HUES48 (cell line): ENCODE data around the gene CDON.

Experiments used
- H3K27ac ChIP-seq: one replicate; pipeline ENCODE4 v1.7.0; 2013; ENCODE audit warnings: low read depth, low read length, inconsistent platforms
- H3K27me3 ChIP-seq: 2 replicates; pipeline ENCODE4 v1.6.1; 2013; ENCODE audit warnings: mild to moderate bottlenecking, low read length; ENCODE audit not compliant: control insufficient read depth, insufficient read depth
- H3K36me3 ChIP-seq: 2 replicates; pipeline ENCODE4 v1.6.1; 2013; ENCODE audit warnings: low read length; ENCODE audit not compliant: control insufficient read depth, insufficient read depth
- H3K4me1 ChIP-seq: 2 replicates; pipeline ENCODE4 v1.6.1; 2013; ENCODE audit warnings: mild to moderate bottlenecking, low read length; ENCODE audit not compliant: control insufficient read depth, insufficient read depth
- H3K4me3 ChIP-seq: 2 replicates; pipeline ENCODE4 v1.5.1; 2013; ENCODE audit warnings: mild to moderate bottlenecking, low read depth, low read length
- H3K9ac ChIP-seq: 2 replicates; pipeline ENCODE4 v1.6.1; 2013; ENCODE audit warnings: mild to moderate bottlenecking, low read depth, low read length, moderate library complexity
- H3K9me3 ChIP-seq: 2 replicates; pipeline ENCODE4 v1.6.1; 2013; ENCODE audit warnings: low read length; ENCODE audit not compliant: control insufficient read depth, insufficient read depth

CDON gene

DNA sequence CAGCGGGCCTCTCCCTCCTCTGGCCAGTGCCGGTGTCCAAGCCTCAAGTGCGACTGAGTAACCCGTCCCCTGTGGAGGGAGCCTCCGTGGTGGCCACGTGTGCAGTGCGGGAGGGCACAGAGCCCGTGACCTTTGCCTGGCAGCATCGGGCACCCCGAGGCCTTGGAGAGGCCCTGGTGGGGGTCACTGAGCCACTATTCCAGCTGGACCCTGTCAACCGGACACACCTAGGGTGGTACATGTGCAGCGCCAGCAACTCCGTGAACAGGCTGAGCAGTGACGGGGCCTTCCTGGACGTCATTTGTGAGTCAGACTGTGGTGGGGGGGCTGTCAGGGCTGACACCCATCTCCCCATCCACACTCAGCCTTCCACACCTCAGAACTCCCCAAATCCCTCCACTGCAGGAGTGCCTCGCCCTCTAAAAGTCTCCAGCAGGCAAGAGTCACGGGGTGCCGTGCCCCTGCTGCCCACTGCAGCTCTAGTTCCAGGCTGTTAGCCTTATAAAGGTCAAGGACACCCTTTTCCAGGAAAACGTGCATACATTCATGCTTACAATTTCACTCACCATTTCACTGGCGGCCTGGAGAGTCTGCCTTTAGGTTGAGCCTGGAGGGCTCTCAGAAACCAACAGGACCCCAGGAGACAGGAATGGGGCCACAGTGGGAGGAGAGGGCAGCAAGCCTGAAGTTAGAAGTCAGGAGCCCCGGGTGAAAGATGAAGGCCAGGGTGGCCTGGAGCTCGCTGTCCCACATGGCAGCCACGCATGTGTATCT, 114.2 kb downstream of the CDON start:
- H3K27me3 ChIP-seq = no peaks in the 10 kb centered on the region
- no peak overlapping the region for H3K9ac ChIP-seq
- no peaks in the 10 kb centered on the region for H3K9me3 ChIP-seq
- H3K27ac ChIP-seq = no peak overlapping the region
- no peak overlapping the region for H3K4me3 ChIP-seq
- no peaks in the 10 kb centered on the region for H3K4me1 ChIP-seq
- H3K36me3 ChIP-seq = no peaks in the 10 kb centered on the region

DNA sequence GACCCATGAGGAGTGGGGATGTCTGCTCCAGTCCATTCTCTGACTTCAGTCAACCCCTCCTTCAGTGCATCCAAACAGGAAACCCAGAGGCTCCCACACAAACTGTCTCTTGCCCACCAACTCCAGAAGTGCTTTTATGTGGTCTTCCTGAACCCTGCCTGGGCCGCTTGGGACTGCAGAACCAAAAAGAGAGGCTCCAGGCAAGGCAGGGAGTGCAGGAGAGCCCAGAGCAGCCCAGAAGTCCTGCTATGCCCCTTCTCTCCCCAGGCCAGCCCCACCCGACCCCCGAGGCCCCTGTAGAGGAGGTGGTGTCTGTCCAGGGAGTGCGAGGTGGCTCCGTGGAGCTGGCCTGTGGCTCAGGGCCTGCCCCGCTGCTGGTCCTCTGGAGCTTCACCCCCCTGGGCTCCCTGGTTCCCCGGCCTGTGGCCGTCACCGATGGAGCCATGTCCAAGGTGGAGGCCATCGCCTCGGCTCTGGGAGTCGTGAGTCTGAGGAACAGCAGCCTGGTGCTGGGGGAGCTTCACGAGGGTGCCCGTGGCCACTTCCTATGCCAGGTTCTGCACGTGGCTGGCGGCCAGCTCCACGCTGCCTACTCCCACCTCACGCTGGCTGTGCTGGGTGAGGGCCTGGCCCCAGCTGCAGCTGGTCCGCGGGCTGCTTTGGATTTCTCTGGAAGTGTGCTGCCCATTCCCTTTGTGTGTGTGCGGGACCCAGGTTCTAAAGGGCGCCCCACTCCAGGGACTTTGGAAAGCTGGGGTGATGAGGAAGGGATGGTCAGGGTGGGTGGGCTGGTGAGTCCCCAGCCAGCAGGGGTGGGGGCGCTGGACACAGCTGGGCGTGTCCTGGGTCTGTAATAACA, 115.0 kb downstream of the CDON start:
- Histone ChIP-seq H3K27me3 (no peaks in the 10 kb centered on the region), H3K4me3 (no peak overlapping the region), H3K9ac (no peak overlapping the region), H3K4me1 (no peaks in the 10 kb centered on the region), H3K36me3 (no peaks in the 10 kb centered on the region), H3K9me3 (no peaks in the 10 kb centered on the region), H3K27ac (no peak overlapping the region)

DNA sequence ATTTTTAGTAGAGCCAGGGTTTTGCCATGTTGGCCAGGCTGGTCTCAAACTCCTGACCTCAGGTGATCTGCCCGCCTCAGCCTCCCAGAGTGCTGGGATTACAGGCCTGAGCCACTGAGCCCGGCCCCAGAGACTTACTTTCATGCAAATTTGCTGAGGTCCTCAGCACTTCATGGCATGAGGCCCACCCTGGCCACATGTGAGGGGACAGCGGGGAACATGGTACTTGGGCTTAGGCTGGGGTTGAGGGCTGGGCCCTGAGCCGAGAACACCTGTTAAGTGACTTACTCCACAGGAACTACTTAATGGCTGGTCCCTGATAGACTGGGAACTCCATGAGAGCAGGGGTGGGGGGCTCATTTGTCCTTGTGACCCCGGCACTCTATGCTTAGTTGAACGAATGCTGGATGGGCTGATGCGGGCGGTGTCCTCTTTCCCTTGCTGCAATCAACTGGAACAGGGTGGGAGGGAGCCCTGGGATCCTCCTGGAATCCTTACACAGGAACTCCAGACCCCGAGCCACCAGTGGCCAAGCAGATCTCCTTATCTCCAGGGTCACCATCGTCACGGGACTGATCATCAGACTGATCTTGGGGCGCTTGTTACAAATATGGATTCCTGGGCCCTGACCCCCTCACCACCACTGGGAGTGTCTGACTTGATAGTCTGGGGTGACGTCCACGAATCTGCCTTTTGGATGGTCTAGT, 115.8 kb downstream of the CDON start:
- Histone ChIP-seq H3K9ac (no peak overlapping the region), H3K4me1 (peaks cover under 1% of the 10 kb centered on the region), H3K4me3 (no peak overlapping the region), H3K9me3 (no peaks in the 10 kb centered on the region), H3K27me3 (no peaks in the 10 kb centered on the region), H3K27ac (no peak overlapping the region), H3K36me3 (no peaks in the 10 kb centered on the region)

DNA sequence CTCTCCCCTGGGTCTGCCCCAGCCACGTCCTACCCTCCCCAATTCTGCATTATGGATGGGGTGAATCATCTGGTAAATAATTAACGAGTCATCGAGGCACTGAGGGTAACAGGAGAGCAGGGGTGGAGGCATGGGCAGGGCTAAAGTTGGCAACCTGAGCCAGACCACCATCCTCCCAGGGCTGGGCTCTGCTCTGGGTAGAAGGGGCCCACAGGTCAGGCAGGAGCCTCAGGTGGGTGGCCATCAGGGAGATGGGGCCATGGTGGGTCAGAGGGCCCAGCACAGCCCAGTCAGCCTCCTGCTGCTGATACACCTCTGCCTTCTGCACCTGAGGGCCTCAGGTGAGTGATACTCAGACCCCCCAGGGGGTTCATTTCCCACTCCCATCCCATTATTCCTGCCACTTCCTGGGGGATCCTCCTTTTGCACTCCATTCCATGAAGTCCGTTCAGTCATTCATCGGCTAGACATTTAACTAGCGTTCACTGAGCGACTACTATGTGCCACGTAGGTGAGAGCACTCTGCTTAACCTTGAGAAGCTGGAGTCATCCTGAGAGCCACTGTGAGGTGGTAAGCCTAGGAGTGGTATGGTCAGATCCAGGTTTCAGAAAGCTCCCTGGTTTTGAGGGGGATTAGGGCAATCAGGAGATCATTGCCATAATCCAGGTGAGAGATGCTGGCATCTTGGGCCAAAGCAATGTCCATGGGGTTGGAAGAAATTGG, 116.7 kb downstream of the CDON start, which contains the start of gene VSIG10L2:
Gene VSIG10L2 (plus strand): TSS at position 248 of the 724 bp plus-strand sequence. CDS start 12 bp downstream, at position 260.
- H3K4me1 ChIP-seq = peaks cover 10% of the 10 kb centered on the region
- no peaks in the 10 kb centered on the region for H3K9me3 ChIP-seq
- no peak within 1 kb of the TSS for H3K9ac ChIP-seq
- no peak within 1 kb of the TSS for H3K27ac ChIP-seq
- no peak within 1 kb of the TSS for H3K4me3 ChIP-seq
- H3K27me3 ChIP-seq = no peaks in the 10 kb centered on the region
- H3K36me3 ChIP-seq = no peaks in the 10 kb centered on the region

DNA sequence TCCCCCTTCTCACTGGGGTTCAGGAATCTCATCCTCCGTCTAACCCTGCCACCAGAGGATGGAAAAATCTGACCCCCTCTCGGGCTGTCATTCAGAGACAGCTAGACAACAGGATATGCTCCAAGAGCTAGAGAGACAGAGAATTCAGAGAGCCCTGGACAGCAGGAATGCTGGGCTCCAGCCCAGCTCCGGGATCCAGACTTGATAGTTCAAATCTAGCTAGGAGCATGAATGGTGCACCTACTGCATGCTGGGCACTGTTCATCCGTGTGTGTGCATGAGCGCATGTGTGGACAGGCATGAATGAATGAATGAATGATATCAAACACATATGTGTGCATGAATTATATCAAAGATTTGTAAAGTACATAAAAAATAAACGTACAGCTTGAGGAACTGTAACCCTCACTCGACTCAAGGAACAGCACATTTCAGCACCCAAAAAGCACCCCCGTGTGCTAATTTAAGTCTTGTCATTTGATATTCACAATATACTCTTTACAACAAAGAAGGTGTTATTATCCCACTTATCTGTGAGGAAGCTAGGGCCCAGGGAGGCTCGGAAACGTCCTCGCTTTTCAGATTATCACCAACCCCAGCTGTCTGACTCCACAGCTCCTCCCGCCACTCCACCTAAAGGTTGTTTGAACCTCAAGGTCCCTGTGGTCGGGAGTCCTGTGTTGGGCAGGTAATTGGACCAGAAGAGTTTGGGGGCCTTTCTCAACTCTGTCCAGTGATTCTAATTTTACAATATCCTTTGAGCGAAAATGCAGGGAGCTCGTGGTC, 117.5 kb downstream of the CDON start:
- Histone ChIP-seq H3K36me3 (no peaks in the 10 kb centered on the region), H3K27me3 (no peaks in the 10 kb centered on the region), H3K9ac (no peak overlapping the region), H3K4me1 (peaks cover 10% of the 10 kb centered on the region), H3K27ac (no peak overlapping the region), H3K4me3 (no peak overlapping the region), H3K9me3 (no peaks in the 10 kb centered on the region)

DNA sequence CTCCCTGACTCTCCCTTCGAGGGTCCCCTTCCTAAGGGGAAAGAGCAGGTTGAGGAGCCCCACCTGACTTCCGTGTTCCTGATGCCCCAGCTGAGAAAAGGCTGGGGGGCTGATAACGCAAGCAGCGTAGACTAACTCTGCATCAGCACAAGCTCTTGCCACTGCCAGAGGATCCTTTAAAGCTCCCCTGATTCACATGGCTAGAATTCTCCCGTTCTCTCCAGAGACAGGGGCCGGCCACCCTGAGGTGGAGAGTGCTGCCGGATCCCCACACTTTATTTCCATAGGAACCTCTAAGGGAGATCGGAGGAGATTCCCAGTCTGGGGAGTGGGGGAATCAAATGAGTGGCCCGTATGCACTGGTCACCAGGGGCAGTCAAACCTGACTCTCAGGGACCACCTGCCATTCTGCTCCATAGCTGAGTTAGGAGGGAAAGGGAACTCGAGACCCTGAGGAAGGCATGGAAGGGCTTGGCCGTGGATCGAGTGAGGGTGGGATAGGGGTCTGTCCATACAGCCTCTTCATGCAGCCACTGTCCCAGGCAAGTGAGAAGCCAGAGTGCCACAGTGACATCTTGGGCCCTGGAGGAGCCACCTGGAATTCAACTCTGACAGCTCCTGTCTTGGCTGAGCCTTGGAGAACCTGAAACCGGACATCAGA, 118.2 kb downstream of the CDON start:
- Histone ChIP-seq H3K9me3 (no peaks in the 10 kb centered on the region), H3K4me3 (no peak overlapping the region), H3K9ac (no peak overlapping the region), H3K36me3 (no peaks in the 10 kb centered on the region), H3K27me3 (no peaks in the 10 kb centered on the region), H3K4me1 (peaks cover 10% of the 10 kb centered on the region), H3K27ac (no peak overlapping the region)

DNA sequence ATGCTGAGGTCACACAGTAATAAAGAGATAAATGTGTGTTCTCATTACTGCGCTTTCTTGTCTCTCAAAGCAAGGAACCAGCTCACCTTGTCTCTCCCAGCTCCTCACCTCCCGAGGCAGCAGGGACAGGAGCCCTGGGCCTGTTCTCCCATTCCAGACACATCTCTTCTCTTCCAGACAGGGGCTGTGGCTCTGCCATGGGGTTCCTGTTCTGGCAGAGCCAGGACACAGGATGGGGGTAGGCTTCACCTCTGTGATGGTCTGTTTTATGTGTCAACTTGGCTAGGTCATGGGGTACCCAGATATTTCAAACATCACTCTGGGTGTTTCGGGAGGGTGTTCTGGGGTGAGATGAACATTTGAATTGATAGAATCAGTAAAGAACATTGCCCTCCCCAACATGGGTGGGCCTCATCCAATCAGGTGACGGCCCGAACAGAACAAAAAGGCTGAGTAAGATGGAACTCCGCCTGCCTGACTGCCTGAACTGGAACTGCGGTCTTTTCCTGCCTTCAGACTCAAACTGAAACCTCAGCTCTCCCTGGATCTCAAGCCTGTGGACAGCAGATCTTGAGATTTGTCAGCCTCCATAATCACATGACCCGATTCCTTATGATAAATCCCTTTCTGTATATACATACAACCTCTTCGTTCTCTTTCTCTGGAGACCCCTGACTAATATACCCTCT, 118.9 kb downstream of the CDON start:
- no peaks in the 10 kb centered on the region for H3K27me3 ChIP-seq
- peaks cover 10% of the 10 kb centered on the region for H3K4me1 ChIP-seq
- H3K27ac ChIP-seq = no peak overlapping the region
- no peaks in the 10 kb centered on the region for H3K9me3 ChIP-seq
- H3K9ac ChIP-seq = no peak overlapping the region
- no peak overlapping the region for H3K4me3 ChIP-seq
- no peaks in the 10 kb centered on the region for H3K36me3 ChIP-seq

DNA sequence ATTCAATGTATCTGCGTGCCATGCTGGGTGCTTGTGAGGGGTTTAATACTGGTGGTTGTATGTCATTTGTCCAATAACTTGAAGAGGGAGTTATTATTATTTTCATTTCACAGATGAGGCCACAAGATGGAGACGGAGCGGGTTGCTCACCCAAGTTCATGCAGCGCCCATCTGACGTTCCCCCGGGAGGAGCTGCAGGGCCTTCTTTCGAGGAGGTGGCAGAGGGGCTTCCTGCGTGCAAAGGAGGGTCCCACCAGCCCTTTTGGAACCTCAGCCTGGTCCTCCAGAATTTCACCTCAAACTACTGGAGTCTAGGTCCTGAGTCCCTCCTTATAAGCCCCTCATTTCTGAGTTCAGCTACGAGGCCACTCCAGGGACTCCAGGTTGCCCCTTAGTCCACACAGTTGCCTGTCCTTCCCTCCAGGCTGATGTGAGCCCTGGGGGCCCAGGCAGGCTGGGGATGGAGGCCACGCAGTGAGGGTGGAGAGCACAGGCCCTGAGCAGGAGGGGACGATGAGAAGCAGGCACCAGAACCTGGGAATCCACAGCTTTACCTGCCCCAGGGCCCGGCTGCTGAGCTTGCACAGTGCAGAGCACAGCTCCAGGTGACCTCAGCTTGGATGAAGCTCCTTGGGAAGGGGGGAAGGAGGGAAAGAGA, 119.8 kb downstream of the CDON start:
- peaks cover 10% of the 10 kb centered on the region for H3K4me1 ChIP-seq
- H3K9ac ChIP-seq = no peak overlapping the region
- no peaks in the 10 kb centered on the region for H3K9me3 ChIP-seq
- H3K27me3 ChIP-seq = no peaks in the 10 kb centered on the region
- no peaks in the 10 kb centered on the region for H3K36me3 ChIP-seq
- no peak overlapping the region for H3K4me3 ChIP-seq
- H3K27ac ChIP-seq = no peak overlapping the region
